HG03135 (cell line): ENCODE measurements around the gene LSM8.
"Not testable (repeated sequence)": the region's sequence is repeated elsewhere in the genome, so short reads cannot be mapped to it uniquely, and the experiment has no call there.

ENCODE experiments used
- ATAC-seq: cut with Tn5 transposase; IDR thresholded peaks from one replicate; pipeline ENCODE4 v1.9.1; 2021; ENCODE audit warnings: mild to moderate bottlenecking, moderate library complexity; ENCODE audit not compliant: unreplicated experiment

LSM8 gene

GRCh38 chr7:118202061-118202460 is 18.1 kb downstream of the LSM8 start:
- no peak for ATAC-seq

GRCh38 chr7:118214051-118214832 is 30.3 kb downstream of the LSM8 start:
- peak; percentile 92 for ATAC-seq

DNA sequence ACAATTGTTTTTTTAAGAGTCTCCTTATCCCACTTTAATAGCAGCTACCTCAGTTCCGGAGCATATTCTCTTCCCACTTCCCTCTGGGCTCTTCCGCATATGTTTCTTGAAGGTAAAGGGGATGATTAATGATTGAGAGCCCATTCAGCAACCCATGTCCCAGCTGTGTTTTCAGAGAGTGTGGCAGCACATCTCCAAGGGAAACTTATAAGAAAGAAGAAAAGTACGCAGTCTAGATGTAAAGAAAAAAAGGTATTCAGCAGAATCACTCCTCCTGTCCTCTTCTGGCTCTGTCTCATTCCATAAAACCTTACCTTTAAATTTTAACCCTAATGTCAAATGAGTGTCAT is 30.8 kb downstream of the LSM8 start:
- ATAC-seq: peak; percentile 25

DNA sequence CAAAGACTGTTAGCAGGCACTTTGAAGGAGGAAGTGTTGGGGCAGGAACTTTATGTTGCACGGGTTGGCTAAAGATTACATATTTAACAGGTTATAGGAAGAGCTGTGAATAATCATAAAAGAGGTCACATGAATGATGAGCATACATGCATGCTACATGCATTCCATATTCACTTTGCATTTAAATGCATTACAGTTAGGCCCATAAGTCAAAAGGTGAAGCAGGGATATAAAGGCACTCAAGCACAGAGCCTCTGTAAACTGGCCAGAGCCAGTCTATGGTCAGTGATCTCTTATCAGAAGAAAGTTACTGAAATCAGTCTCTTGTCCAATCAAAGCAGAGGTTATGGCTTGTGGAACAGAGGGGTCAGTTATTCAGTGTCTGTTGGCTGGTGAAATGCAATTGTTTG is 33.3 kb downstream of the LSM8 start:
- ATAC-seq: no peak

- no peak for ATAC-seq
Measured at GRCh38 chr7:118218413-118219156, 34.6 kb downstream of the LSM8 start.

- no peak for ATAC-seq
Measured at GRCh38 chr7:118219157-118219512, 35.2 kb downstream of the LSM8 start.

DNA sequence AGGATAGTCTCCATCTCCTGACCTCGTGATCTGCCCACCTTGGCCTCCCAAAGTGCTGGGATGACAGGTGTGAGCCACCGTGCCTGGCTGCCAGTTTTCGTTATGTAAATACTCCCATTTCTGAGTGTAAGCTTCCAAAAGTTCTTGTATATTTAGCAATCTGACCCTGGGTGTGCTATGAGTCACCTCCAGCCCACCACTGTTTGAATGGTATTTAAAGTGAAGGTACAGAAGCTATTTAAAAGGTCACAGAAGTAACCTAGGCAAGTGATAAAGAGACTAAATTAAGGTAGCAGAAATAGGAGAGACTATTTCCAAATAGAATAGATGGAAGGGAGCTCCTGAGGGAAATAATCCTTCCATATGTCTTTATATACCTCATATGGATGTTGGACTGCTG is 36.6 kb downstream of the LSM8 start:
- no peak for ATAC-seq

GRCh38 chr7:118222591-118222990 is 38.6 kb downstream of the LSM8 start:
- no peak for ATAC-seq

- ATAC-seq: no peak
Measured at GRCh38 chr7:118224521-118224920, 40.6 kb downstream of the LSM8 start, which contains the start of gene ANKRD7. Gene ANKRD7, plus strand, starts transcription at chr7:118224704. Its CDS starts 127 bp downstream, at chr7:118224831.

DNA sequence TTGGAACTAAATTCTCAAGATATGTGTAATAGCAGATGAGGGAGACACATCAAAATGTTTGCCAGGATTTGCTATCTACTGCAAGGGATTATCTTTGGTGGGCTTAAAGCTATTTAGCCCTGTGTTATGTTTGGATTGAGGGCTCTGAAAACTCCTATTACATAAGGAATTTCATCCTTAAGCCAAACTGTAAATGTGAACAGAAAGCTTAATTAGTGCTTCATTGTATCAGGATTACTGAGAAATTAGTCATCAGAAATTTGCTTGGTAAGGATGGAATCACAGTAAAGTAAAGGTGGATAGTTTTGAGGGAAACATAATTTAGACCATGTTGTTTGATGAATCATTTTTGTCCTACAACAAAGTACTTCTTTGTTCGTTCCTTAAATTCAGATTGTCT is 48.9 kb downstream of the LSM8 start:
- no peak for ATAC-seq

GRCh38 chr7:118233799-118234198 is 49.8 kb downstream of the LSM8 start:
- ATAC-seq: no peak

DNA sequence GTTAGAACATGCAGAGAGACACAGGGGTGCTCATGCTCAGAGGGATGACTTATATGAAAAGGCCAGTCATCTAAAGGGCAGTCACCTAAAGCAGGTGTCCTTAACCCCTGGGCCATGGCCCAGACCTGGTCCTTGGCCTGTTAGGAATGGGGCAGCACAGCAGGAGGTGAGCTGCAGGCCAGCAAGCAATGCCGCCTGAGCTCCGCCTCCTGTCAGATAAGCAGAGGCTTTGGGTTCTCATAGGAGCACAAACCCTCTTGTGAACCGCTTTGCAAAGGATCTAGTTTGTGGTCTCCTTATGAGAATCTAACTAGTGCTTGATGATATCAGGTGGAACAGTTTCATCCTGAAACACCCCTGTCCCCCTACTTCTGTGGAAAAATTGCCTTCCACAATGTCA is 55.0 kb downstream of the LSM8 start:
- ATAC-seq: no peak

DNA sequence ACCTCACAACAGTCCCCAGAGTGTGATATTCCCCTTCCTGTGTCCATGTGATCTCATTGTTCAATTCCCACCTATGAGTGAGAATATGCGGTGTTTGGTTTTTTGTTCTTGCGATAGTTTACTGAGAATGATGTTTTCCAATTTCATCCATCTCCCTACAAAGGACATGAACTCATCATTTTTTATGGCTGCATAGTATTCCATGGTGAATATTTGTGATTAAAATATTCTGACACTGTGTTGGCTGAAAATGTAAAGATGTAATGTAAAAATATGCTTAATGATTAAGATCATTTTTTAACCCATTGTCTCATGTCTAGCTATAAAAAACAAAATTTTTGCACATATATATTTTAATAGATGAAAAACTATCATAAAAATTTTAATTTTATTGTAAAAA is 56.4 kb downstream of the LSM8 start:
- not testable (repeated sequence) for ATAC-seq
